Right lobe of liver (tissue), 5 donors: ENCODE measurements around the gene KRT80. TPM values are rescaled to one million over a fixed set of nuclear protein-coding genes. Genes with fewer than 3 reads are reported as not detected.

ENCODE experiments used
- total RNA-seq, 6 experiments: library from RNA; depleted of rRNA in 2 of 6; stranded (reverse); fragments of >200 nt in 2 of 6; fragmentation: NEBNext Ultra II Directional in 3 of 6; extraction: Animal tissue kit (Norgen Biotek cat#: 25700) in 3 of 6; gene quantifications; one replicate each; pipeline versions ENCODE4 v1.1.0 to v1.2.4, GENCODE V29; 2016 to 2023
- donor health status: DM: no; HTN: no; CAD: no.
- donor health status: DM: no; HTN: no; CAD: no.
- donor health status: DM: no; HTN: yes; CAD: no.
- donor health status: DM: no; HTN: yes; CAD: no.

The KRT80 gene
- total RNA-seq, 6 experiments from 2014 or later = 0.09 to 0.51 (median 0.15) TPM

Other genes starting within 250 kb of the KRT80 start
- 10 to 100 TPM; 14.1 to 28.0 (median 25.0) TPM for gene ACVR1B, start 240.3 kb downstream of the KRT80 start, total RNA-seq
- 1 to 10 TPM; 2.9 to 6.5 (median 3.9) TPM for gene TAMALIN, start 185.1 kb downstream of the KRT80 start, total RNA-seq
- gene NR4A1, start 140.6 kb downstream of the KRT80 start, total RNA-seq = 1 to 10 TPM; 5.0 to 8.8 (median 7.7) TPM
- gene ATG101, start 122.0 kb downstream of the KRT80 start, total RNA-seq = 10 to 100 TPM; 17.4 to 29.7 (median 21.0) TPM
- not detected for gene SMIM41, start 112.3 kb downstream of the KRT80 start, total RNA-seq
- gene KRT7, start 41.2 kb upstream of the KRT80 start, total RNA-seq = 10 to 100 TPM in 3 of 6 experiments, 1 to 10 TPM in 3; 3.4 to 19.2 (median 10.7) TPM
- not detected for gene KRT86, start 82.6 kb upstream of the KRT80 start, total RNA-seq
- under 1 TPM in 1 of 6 experiments, not detected in 5; 0.13 TPM for gene KRT81, start 99.5 kb upstream of the KRT80 start, total RNA-seq
- gene KRT83, start 129.4 kb upstream of the KRT80 start, total RNA-seq = not detected
- not detected for gene KRT85, start 175.5 kb upstream of the KRT80 start, total RNA-seq
- not detected for gene KRT84, start 193.6 kb upstream of the KRT80 start, total RNA-seq
- gene KRT82, start 214.3 kb upstream of the KRT80 start, total RNA-seq = not detected
- not detected for gene KRT75, start 242.4 kb upstream of the KRT80 start, total RNA-seq